HepG2 (cell line): Measurements from ENCODE around the gene CIROP. TPM values are rescaled to one million over a fixed set of nuclear protein-coding genes. Genes with fewer than 3 reads are reported as not detected.

Source experiments
- PRDM4 ChIP-seq: sonication (generic); formaldehyde crosslinking; IDR thresholded peaks from 2 replicates; pipeline ENCODE4 v1.9.0; 2021; ENCODE audit warnings: missing genetic modification reagents, borderline replicate concordance
- RXRB ChIP-seq: IDR thresholded peaks from 2 replicates; pipeline ENCODE4 v1.6.1; 2016; ENCODE audit warnings: borderline replicate concordance, missing genetic modification reagents, missing compliant biosample characterization
- ZBTB38 ChIP-seq: sonication (generic); formaldehyde crosslinking; IDR thresholded peaks from 2 replicates; pipeline ENCODE4 v1.5.1; 2020; ENCODE audit warnings: mild to moderate bottlenecking, missing genetic modification reagents
- polyA plus RNA-seq, 8 experiments: library from polyadenylated mRNA; depleted of rRNA in 3 of 8; stranded (reverse) in 7 of 8; unstranded in 1 of 8; fragments of >200 nt; fragmentation: Illumina TruSeq in 4 of 8; extraction: Trizol in 4 of 8; gene quantifications; 2 replicates each; pipeline versions ENCODE4 v1.2.1 to v1.2.3, GENCODE V29; 2011 to 2016; ENCODE audit warnings: low read depth in 4 of 8, missing spikeins in 1 of 8, mixed read lengths in 1 of 8; ENCODE audit not compliant: insufficient read depth in 1 of 8
- total RNA-seq, 5 experiments: library from RNA; depleted of rRNA; stranded (reverse); fragments of >200 nt; fragmentation: Illumina TruSeq; extraction: Trizol; gene quantifications; 2 replicates each; pipeline ENCODE4 v1.2.3, GENCODE V29; 2016; ENCODE audit warnings: low read depth in 1 of 5
- TF ChIP-seq, protein P1 (sequence below): sonication (generic); formaldehyde crosslinking; IDR thresholded peaks from 2 replicates; pipeline ENCODE4 v1.9.0; 2021; ENCODE audit warnings: missing genetic modification reagents, mild to moderate bottlenecking, borderline replicate concordance
- TF ChIP-seq, protein P2 (sequence below), 2 experiments: fragments of 450-650 bp in 1 of 2; sonication (generic) in 1 of 2; formaldehyde crosslinking in 1 of 2; IDR thresholded peaks; 2 replicates each; pipeline versions ENCODE4 v1.6.1 to v1.8.0; 2016 to 2022; ENCODE audit warnings: antibody characterized with exemption in 1 of 2, mild to moderate bottlenecking in 1 of 2, missing genetic modification reagents in 1 of 2
- TF ChIP-seq, protein P3 (sequence below): sonication (generic); formaldehyde crosslinking; IDR thresholded peaks from 2 replicates; pipeline ENCODE4 v1.9.0; 2022; ENCODE audit warnings: missing genetic modification reagents, mild to moderate bottlenecking, borderline replicate concordance

The CIROP gene
- total and polyA plus RNA-seq, 2 of the 13 experiments (the other 11 are each of a cell fraction or from before 2014, with no cell fraction given) = 0.07 TPM; not detected in 1

DNA sequence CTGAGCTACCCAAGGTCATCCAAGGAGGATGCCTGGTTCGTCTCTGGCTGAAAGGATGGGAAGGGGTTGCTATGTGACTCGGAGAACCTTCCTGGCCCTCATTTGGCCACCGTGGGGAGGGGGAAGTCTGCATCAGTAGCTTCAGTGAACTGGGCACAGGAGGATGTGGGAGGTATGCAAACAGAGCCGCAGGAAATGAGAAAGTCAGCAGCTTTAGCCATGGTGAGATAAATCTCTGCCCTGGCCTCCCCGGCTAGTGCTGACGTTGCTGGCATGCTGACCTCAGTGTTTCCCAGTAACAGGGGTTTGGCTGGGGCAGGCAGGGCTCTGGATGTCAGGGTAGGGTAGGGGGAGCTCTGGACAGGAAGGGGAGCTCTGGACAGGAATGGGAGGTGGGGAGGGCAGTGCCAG is 16.6 kb upstream of the CIROP start (continued):
- TF ChIP-seq, protein P1, sequence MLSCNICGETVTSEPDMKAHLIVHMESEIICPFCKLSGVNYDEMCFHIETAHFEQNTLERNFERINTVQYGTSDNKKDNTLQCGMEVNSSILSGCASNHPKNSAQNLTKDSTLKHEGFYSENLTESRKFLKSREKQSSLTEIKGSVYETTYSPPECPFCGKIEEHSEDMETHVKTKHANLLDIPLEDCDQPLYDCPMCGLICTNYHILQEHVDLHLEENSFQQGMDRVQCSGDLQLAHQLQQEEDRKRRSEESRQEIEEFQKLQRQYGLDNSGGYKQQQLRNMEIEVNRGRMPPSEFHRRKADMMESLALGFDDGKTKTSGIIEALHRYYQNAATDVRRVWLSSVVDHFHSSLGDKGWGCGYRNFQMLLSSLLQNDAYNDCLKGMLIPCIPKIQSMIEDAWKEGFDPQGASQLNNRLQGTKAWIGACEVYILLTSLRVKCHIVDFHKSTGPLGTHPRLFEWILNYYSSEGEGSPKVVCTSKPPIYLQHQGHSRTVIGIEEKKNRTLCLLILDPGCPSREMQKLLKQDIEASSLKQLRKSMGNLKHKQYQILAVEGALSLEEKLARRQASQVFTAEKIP = no peak
- no peak for TF ChIP-seq PRDM4 (CRISPR knock-in tag)
- no peak for TF ChIP-seq ZBTB38 (CRISPR knock-in tag)
- no peak for TF ChIP-seq RXRB
- TF ChIP-seq, protein P2, sequence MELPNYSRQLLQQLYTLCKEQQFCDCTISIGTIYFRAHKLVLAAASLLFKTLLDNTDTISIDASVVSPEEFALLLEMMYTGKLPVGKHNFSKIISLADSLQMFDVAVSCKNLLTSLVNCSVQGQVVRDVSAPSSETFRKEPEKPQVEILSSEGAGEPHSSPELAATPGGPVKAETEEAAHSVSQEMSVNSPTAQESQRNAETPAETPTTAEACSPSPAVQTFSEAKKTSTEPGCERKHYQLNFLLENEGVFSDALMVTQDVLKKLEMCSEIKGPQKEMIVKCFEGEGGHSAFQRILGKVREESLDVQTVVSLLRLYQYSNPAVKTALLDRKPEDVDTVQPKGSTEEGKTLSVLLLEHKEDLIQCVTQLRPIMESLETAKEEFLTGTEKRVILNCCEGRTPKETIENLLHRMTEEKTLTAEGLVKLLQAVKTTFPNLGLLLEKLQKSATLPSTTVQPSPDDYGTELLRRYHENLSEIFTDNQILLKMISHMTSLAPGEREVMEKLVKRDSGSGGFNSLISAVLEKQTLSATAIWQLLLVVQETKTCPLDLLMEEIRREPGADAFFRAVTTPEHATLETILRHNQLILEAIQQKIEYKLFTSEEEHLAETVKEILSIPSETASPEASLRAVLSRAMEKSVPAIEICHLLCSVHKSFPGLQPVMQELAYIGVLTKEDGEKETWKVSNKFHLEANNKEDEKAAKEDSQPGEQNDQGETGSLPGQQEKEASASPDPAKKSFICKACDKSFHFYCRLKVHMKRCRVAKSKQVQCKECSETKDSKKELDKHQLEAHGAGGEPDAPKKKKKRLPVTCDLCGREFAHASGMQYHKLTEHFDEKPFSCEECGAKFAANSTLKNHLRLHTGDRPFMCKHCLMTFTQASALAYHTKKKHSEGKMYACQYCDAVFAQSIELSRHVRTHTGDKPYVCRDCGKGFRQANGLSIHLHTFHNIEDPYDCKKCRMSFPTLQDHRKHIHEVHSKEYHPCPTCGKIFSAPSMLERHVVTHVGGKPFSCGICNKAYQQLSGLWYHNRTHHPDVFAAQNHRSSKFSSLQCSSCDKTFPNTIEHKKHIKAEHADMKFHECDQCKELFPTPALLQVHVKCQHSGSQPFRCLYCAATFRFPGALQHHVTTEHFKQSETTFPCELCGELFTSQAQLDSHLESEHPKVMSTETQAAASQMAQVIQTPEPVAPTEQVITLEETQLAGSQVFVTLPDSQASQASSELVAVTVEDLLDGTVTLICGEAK (IDR thresholded peaks at IDR 0.05) = no peak
- TF ChIP-seq, protein P2 (CRISPR knock-in tag; IDR thresholded peaks at IDR 0.05) = 0 out of 2 replicates have a peak, but pooled peaks have one; percentile 18
- TF ChIP-seq, protein P3, sequence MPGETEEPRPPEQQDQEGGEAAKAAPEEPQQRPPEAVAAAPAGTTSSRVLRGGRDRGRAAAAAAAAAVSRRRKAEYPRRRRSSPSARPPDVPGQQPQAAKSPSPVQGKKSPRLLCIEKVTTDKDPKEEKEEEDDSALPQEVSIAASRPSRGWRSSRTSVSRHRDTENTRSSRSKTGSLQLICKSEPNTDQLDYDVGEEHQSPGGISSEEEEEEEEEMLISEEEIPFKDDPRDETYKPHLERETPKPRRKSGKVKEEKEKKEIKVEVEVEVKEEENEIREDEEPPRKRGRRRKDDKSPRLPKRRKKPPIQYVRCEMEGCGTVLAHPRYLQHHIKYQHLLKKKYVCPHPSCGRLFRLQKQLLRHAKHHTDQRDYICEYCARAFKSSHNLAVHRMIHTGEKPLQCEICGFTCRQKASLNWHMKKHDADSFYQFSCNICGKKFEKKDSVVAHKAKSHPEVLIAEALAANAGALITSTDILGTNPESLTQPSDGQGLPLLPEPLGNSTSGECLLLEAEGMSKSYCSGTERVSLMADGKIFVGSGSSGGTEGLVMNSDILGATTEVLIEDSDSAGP (CRISPR knock-in tag) = 0 out of 2 replicates have a peak, but pooled peaks have one; percentile 18
